Esophagus muscularis mucosa (tissue), 3 donors: Measurements from ENCODE around the gene EOGT.

ENCODE experiments used
- EP300 ChIP-seq: sonication (generic); formaldehyde crosslinking; IDR thresholded peaks from one replicate; pipeline ENCODE4 v1.6.1; 2017; ENCODE audit warnings: antibody characterized with exemption
- TF ChIP-seq, protein P1 (sequence below), 3 experiments: fragments of 200-600 bp in 2 of 3; fragments of 450-650 bp in 1 of 3; sonication (generic) in 2 of 3; IDR thresholded peaks; one replicate each; pipeline ENCODE4 v1.5.1; 2017 to 2019; ENCODE audit warnings: antibody characterized with exemption in 3 of 3, mild to moderate bottlenecking in 2 of 3, moderate library complexity in 1 of 3

DNA sequence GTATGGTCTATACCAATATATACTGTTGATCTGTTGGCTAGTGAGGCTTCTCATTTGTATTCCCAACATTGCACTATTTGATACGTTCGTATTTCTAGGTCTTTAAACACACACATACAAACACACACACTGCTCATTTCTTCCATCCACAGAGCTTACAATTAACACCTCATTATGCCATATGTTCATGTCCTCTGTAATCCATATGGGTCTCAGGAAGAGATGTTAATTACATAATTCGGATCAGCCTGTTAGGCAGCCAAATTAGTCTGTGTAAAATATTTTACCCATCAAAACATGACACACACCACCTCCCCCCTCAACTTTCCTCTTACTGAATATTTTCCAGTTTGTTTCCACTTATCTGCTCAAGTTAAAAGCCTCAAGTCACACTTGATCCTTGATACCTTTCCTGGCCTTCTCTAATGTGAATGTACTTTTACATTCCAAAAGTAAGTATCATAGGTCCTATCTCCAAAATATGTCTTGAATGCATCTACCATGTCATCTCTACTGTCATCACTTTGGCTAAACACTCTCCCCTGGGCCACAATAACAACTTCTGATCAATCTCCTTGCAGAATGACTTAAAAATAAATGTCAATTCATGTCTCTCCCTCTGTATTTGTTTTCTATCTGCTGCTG lies 28.2 kb downstream of the EOGT start:
- TF ChIP-seq, protein P1, sequence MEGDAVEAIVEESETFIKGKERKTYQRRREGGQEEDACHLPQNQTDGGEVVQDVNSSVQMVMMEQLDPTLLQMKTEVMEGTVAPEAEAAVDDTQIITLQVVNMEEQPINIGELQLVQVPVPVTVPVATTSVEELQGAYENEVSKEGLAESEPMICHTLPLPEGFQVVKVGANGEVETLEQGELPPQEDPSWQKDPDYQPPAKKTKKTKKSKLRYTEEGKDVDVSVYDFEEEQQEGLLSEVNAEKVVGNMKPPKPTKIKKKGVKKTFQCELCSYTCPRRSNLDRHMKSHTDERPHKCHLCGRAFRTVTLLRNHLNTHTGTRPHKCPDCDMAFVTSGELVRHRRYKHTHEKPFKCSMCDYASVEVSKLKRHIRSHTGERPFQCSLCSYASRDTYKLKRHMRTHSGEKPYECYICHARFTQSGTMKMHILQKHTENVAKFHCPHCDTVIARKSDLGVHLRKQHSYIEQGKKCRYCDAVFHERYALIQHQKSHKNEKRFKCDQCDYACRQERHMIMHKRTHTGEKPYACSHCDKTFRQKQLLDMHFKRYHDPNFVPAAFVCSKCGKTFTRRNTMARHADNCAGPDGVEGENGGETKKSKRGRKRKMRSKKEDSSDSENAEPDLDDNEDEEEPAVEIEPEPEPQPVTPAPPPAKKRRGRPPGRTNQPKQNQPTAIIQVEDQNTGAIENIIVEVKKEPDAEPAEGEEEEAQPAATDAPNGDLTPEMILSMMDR (IDR thresholded peaks at IDR 0.05): no peak
- TF ChIP-seq EP300: no peak
